K562 (cell line): ENCODE data around the gene UGT1A6. TPM values are rescaled to one million over a fixed set of nuclear protein-coding genes. Genes with fewer than 3 reads are reported as not detected.

Experiments
- ATAC-seq: fragments of 200-7000 bp; cut with Tn5 transposase; 3 replicates; pipeline ENCODE4 v1.9.1; 2020; ENCODE audit warnings: moderate library complexity
- BruUV-seq: library from RNA; stranded (reverse); fragments of 400-500 nt; replicated peaks from 2 replicates; lab custom pipeline; 2021; lab: Mats Ljungman, UMichigan
- CTCF ChIA-PET: fragments of 300-600 bp; formaldehyde crosslinking; extraction: SDS; loops from one replicate; lab custom pipeline; 2021; ENCODE audit warnings: low intra/inter-chr PET ratio; lab: Yijun Ruan, JAX
- POLR2A ChIA-PET: fragments of 300-600, 350-650 bp; sonication (Branson Sonifier 250); formaldehyde crosslinking; extraction: SDS; loops from one replicate; lab custom pipeline; 2021; ENCODE audit warnings: antibody characterized with exemption, inconsistent platforms; lab: Yijun Ruan, JAX
- DNase-seq, 4 experiments: peaks; one replicate each; pipeline versions ENCODE4 v3.0.0 to v3.0.0-alpha.2; 2011 to 2018; ENCODE audit warnings: low spot score in 3 of 4, mixed read lengths in 3 of 4; ENCODE audit errors: extremely low read depth in 1 of 4
- FAIRE-seq: peaks from 2 replicates; lab custom pipeline; 2011; peaks lifted over from hg19 to GRCh38; lab: Jason Lieb, UNC
- H2AFZ ChIP-seq: 2 replicates; pipeline ENCODE4 v1.6.0; 2011; ENCODE audit warnings: low read depth, low read length, control low read depth, inconsistent platforms
- H3K27ac ChIP-seq: fragments of 200-600 bp; 3 replicates; pipeline ENCODE4 v1.8.0; 2011; ENCODE audit warnings: low read depth, mild to moderate bottlenecking, control low read depth, inconsistent platforms, low read length, moderate library complexity, mixed read lengths; ENCODE audit errors: extremely low read depth
- H3K27me3 ChIP-seq, 2 experiments: fragments of 300-600 bp in 1 of 2; 2 replicates in 1 of 2; 3 replicates in 1 of 2; pipeline versions ENCODE4 v1.6.0 to v1.8.0; 2011; ENCODE audit warnings: inconsistent platforms in 2 of 2, low read length in 2 of 2, mild to moderate bottlenecking in 1 of 2, mixed read lengths in 1 of 2, moderate library complexity in 1 of 2; ENCODE audit not compliant: control insufficient read depth in 2 of 2, insufficient read depth in 2 of 2
- H3K36me3 ChIP-seq: fragments of 300-600 bp; 3 replicates; pipeline ENCODE4 v1.8.0; 2011; ENCODE audit warnings: mild to moderate bottlenecking, low read length, inconsistent platforms; ENCODE audit not compliant: control insufficient read depth, insufficient read depth
- H3K4me1 ChIP-seq, 2 experiments: fragments of 200-600 bp in 1 of 2; replicated peaks in 1 of 2; 2 replicates in 1 of 2; 3 replicates in 1 of 2; pipeline versions ENCODE4 v1.5.1 to v1.8.0; 2011; ENCODE audit warnings: inconsistent platforms in 2 of 2, low read length in 2 of 2, mild to moderate bottlenecking in 1 of 2, mixed read lengths in 1 of 2, moderate library complexity in 1 of 2; ENCODE audit not compliant: control insufficient read depth in 2 of 2, insufficient read depth in 2 of 2
- H3K4me2 ChIP-seq: 2 replicates; pipeline ENCODE4 v1.6.1; 2011; ENCODE audit warnings: low read length, control low read depth, inconsistent platforms, mixed read lengths; ENCODE audit not compliant: insufficient read depth
- H3K4me3 ChIP-seq: fragments of 200-600 bp; sonication (generic), shearing (Covaris generic); 2 replicates; pipeline ENCODE4 v1.5.1; 2016; ENCODE audit warnings: control low read depth, inconsistent platforms
- H3K79me2 ChIP-seq: fragments of 200-600 bp; 3 replicates; pipeline ENCODE4 v1.8.0; 2011; ENCODE audit warnings: low read length, inconsistent platforms; ENCODE audit not compliant: control insufficient read depth, insufficient read depth
- H3K9ac ChIP-seq, 2 experiments: 2 replicates each; pipeline versions ENCODE4 v1.6.0 to v1.6.1; 2011; ENCODE audit warnings: low read depth in 2 of 2, low read length in 2 of 2, control low read depth in 1 of 2, inconsistent platforms in 1 of 2, mild to moderate bottlenecking in 1 of 2, mixed read lengths in 1 of 2; ENCODE audit not compliant: insufficient read depth in 1 of 2
- H3K9me1 ChIP-seq: one replicate; pipeline ENCODE4 v1.6.0; 2011; ENCODE audit warnings: inconsistent platforms, mild to moderate bottlenecking, low read length, moderate library complexity; ENCODE audit not compliant: control insufficient read depth, insufficient read depth
- H3K9me3 ChIP-seq: replicated peaks from 2 replicates; pipeline ENCODE4 v1.5.1; 2011; ENCODE audit warnings: low read depth, low read length, inconsistent platforms; ENCODE audit not compliant: control insufficient read depth, insufficient read depth
- H4K20me1 ChIP-seq: replicated peaks from 2 replicates; pipeline ENCODE4 v1.6.1; 2011; ENCODE audit warnings: low read length, inconsistent platforms, mixed read lengths; ENCODE audit not compliant: control insufficient read depth, insufficient read depth
- E2F6 ChIP-seq, 2 experiments: IDR thresholded peaks; 2 replicates each; pipeline ENCODE4 v1.6.1; 2011; ENCODE audit warnings: borderline replicate concordance in 1 of 2, control low read depth in 1 of 2, low read depth in 1 of 2, low read length in 1 of 2, mild to moderate bottlenecking in 1 of 2, mixed read lengths in 1 of 2, moderate library complexity in 1 of 2; ENCODE audit not compliant: insufficient read depth in 1 of 2, insufficient read length in 1 of 2, poor library complexity in 1 of 2, severe bottlenecking in 1 of 2; ENCODE audit errors: extremely low read depth in 1 of 2
- L3MBTL2 ChIP-seq: fragments of 450-650 bp; IDR thresholded peaks from 2 replicates; pipeline ENCODE4 v1.6.1; 2016; ENCODE audit warnings: mild to moderate bottlenecking, moderate library complexity
- MXI1 ChIP-seq: IDR thresholded peaks from 2 replicates; pipeline ENCODE4 v1.6.1; 2011; ENCODE audit warnings: low read depth, mild to moderate bottlenecking, improper control_type of control experiment, low read length
- ZNF668 ChIP-seq: fragments of 250-450 bp; sonication (Bioruptor Pico); IDR thresholded peaks from 2 replicates; pipeline ENCODE4 v1.8.0; 2022; ENCODE audit warnings: mild to moderate bottlenecking, inconsistent platforms
- WGBS: fragments of 100-300 bp; shearing (Covaris generic); methylation state at CpG from one replicate; pipeline ENCODE4 v1.1.6; 2016; ENCODE audit warnings: low coverage, mixed read lengths; ENCODE audit not compliant: insufficient coverage; ENCODE audit errors: missing lambda C conversion rate; 5-methylcytosine and 5-hydroxymethylcytosine counted together
- in situ Hi-C: fragments of 300-500 bp; cut with MboI; formaldehyde crosslinking; loops from 4 replicates; pipeline ENCODE4 v1.15.0; 2018; ENCODE audit warnings: inconsistent platforms, mixed read lengths
- intact Hi-C: fragments of 100-400 bp; cut with micrococcal nuclease; formaldehyde crosslinking; loops from 2 replicates; pipeline ENCODE4 v1.14.2; 2022
- polyA plus RNA-seq, 8 experiments: library from polyadenylated mRNA; depleted of rRNA in 4 of 8; stranded (reverse) in 5 of 8; unstranded in 3 of 8; fragments of >200 nt; fragmentation: Nextera tagmentation in 2 of 8; fragmentation: Illumina TruSeq in 1 of 8; extraction: Ambion mirVana in 2 of 8; extraction: Trizol in 1 of 8; gene quantifications; 2 replicates each; pipeline versions ENCODE4 v1.2.1 to v1.2.3, GENCODE V29; 2011 to 2014; ENCODE audit warnings: inconsistent platforms in 1 of 8, missing spikeins in 1 of 8
- total RNA-seq, 7 experiments: library from RNA; depleted of rRNA in 6 of 7; stranded (reverse); fragments of >200 nt in 6 of 7; fragmentation: Illumina TruSeq in 2 of 7; extraction: Trizol in 2 of 7; gene quantifications; 2 replicates each; pipeline versions ENCODE4 v1.2.1 to v1.2.3, GENCODE V29; 2011 to 2021; ENCODE audit warnings: low replicate concordance in 1 of 7

UGT1A6 gene
- total and polyA plus RNA-seq, 9 of the 15 experiments (the other 6 are each of a cell fraction or from before 2014, with no cell fraction given): not detected

GRCh38 chr2:233810385-233810784 lies 117.7 kb downstream of the UGT1A6 start:
- Histone ChIP-seq H3K27ac (no peak overlapping the region), H3K9ac (no peak overlapping the region), H3K4me2 (no peak overlapping the region), H3K79me2 (no peaks in the 10 kb centered on the region), H3K4me1 (no peaks in the 10 kb centered on the region), H2AFZ (no peak overlapping the region), H3K4me3 (no peak overlapping the region), H4K20me1 (no peaks in the 10 kb centered on the region), H3K36me3 (no peaks in the 10 kb centered on the region), H3K27me3 (peaks cover 2 to 26% of the 10 kb centered on the region in 2 experiments; a peak in 2 of 5 replicates), H3K9me1 (no peaks in the 10 kb centered on the region), H3K9me3 (no peaks in the 10 kb centered on the region)
- POLR2A ChIA-PET: interaction anchor here (0.6 kb wide), 1 partner anchor 41 kb away, joined by 4 read pairs; no protein-coding TSS in a partner anchor
- BruUV-seq: no TSS peak
- TF ChIP-seq MXI1 (no peak), L3MBTL2 (peak; percentile 30; the same call in 1 of the 2 replicates), ZNF668 (CRISPR knock-in tag) (no peak), E2F6 (IDR thresholded peaks at IDR 0.05; ENCODE audit: borderline replicate concordance in 1 of 2, extremely low read depth in 1 of 2, insufficient read depth in 1 of 2, insufficient read length in 1 of 2, low read depth in 1 of 2, low read length in 1 of 2, poor library complexity in 1 of 2, severe bottlenecking in 1 of 2) (peak in 1 of 2 experiments; percentile 29)
- CTCF ChIA-PET: no interaction called here
- no peak for FAIRE-seq
- ATAC-seq: no peak
- in situ Hi-C loops (no loop called here), intact Hi-C loops (no loop called here)
- WGBS: 3% methylated on average over 5 of the region's 6 CpGs
- DNase-seq: no peak
